HepG2 (cell line): ENCODE results near the gene ZSCAN23. TPM values are rescaled to one million over a fixed set of nuclear protein-coding genes. Genes with fewer than 3 reads are reported as not detected.

Source experiments
- FUBP1 ChIP-seq: sonication (generic); formaldehyde crosslinking; IDR thresholded peaks from 2 replicates; pipeline ENCODE4 v1.5.1; 2020; ENCODE audit warnings: missing genetic modification reagents, mild to moderate bottlenecking, borderline replicate concordance
- GMEB2 ChIP-seq: IDR thresholded peaks from 2 replicates; pipeline ENCODE4 v1.6.1; 2016; ENCODE audit warnings: missing biosample characterization, missing genetic modification reagents, low read depth
- GRHL1 ChIP-seq: sonication (generic); formaldehyde crosslinking; conservative IDR thresholded peaks from 2 replicates; pipeline ENCODE4 v1.8.0; 2022; ENCODE audit warnings: missing genetic modification reagents
- HES4 ChIP-seq: sonication (generic); formaldehyde crosslinking; IDR thresholded peaks from 2 replicates; pipeline ENCODE4 v1.9.0; 2021; ENCODE audit warnings: mild to moderate bottlenecking, missing genetic modification reagents, borderline replicate concordance
- HNRNPK ChIP-seq: fragments of 200-400 bp; formaldehyde crosslinking; IDR thresholded peaks from 2 replicates; pipeline ENCODE4 v1.6.1; 2018; ENCODE audit warnings: low read length, low read depth, moderate library complexity, mild to moderate bottlenecking; ENCODE audit not compliant: poor library complexity, severe bottlenecking
- NR3C1 ChIP-seq: sonication (generic); formaldehyde crosslinking; IDR thresholded peaks from 2 replicates; pipeline ENCODE4 v1.4.0; 2020; ENCODE audit warnings: missing genetic modification reagents
- PBX2 ChIP-seq: IDR thresholded peaks from 2 replicates; pipeline ENCODE4 v1.6.1; 2016; ENCODE audit warnings: control low read depth
- PHF21A ChIP-seq: sonication (generic); formaldehyde crosslinking; IDR thresholded peaks from 2 replicates; pipeline ENCODE4 v1.5.0; 2020; ENCODE audit warnings: mild to moderate bottlenecking, missing genetic modification reagents
- RFX1 ChIP-seq: fragments of 450-650 bp; IDR thresholded peaks from 2 replicates; pipeline ENCODE4 v1.6.1; 2017
- RNF219 ChIP-seq: sonication (generic); formaldehyde crosslinking; IDR thresholded peaks from 2 replicates; pipeline ENCODE4 v1.5.0; 2020; ENCODE audit warnings: mild to moderate bottlenecking, missing genetic modification reagents
- SMARCC2 ChIP-seq: fragments of 450-650 bp; IDR thresholded peaks from 2 replicates; pipeline ENCODE4 v1.6.1; 2017; ENCODE audit warnings: antibody characterized with exemption, mild to moderate bottlenecking
- TFDP1 ChIP-seq: IDR thresholded peaks from 2 replicates; pipeline ENCODE4 v1.6.1; 2016; ENCODE audit warnings: missing compliant biosample characterization, missing genetic modification reagents, borderline replicate concordance
- YEATS4 ChIP-seq: sonication (generic); formaldehyde crosslinking; IDR thresholded peaks from 2 replicates; pipeline ENCODE4 v1.4.0; 2020; ENCODE audit warnings: missing genetic modification reagents, borderline replicate concordance
- ZBTB2 ChIP-seq: sonication (generic); formaldehyde crosslinking; IDR thresholded peaks from 2 replicates; pipeline ENCODE4 v1.8.0; 2022; ENCODE audit warnings: low read depth, missing genetic modification reagents
- ZFP1 ChIP-seq: IDR thresholded peaks from 2 replicates; pipeline ENCODE4 v1.6.1; 2016
- ZNF253 ChIP-seq: sonication (generic); formaldehyde crosslinking; IDR thresholded peaks from 2 replicates; pipeline ENCODE4 v1.8.0; 2022; ENCODE audit warnings: mild to moderate bottlenecking, missing genetic modification reagents, borderline replicate concordance
- ZSCAN20 ChIP-seq: sonication (generic); formaldehyde crosslinking; IDR thresholded peaks from 2 replicates; pipeline ENCODE4 v1.4.0; 2020; ENCODE audit warnings: missing genetic modification reagents, mild to moderate bottlenecking, borderline replicate concordance
- polyA plus RNA-seq, 8 experiments: library from polyadenylated mRNA; depleted of rRNA in 3 of 8; stranded (reverse) in 7 of 8; unstranded in 1 of 8; fragments of >200 nt; fragmentation: Illumina TruSeq in 4 of 8; extraction: Trizol in 4 of 8; gene quantifications; 2 replicates each; pipeline versions ENCODE4 v1.2.1 to v1.2.3, GENCODE V29; 2011 to 2016; ENCODE audit warnings: low read depth in 4 of 8, missing spikeins in 1 of 8, mixed read lengths in 1 of 8; ENCODE audit not compliant: insufficient read depth in 1 of 8
- total RNA-seq, 5 experiments: library from RNA; depleted of rRNA; stranded (reverse); fragments of >200 nt; fragmentation: Illumina TruSeq; extraction: Trizol; gene quantifications; 2 replicates each; pipeline ENCODE4 v1.2.3, GENCODE V29; 2016; ENCODE audit warnings: low read depth in 1 of 5

The ZSCAN23 gene
- total and polyA plus RNA-seq, 2 of the 13 experiments (the other 11 are each of a cell fraction or from before 2014, with no cell fraction given) = 0.29 to 1.2 TPM

- TF ChIP-seq YEATS4 (CRISPR knock-in tag) (peak; percentile 98), TFDP1 (CRISPR knock-in tag) (peak; percentile 76; the same call in 1 of the 2 replicates), ZNF253 (CRISPR knock-in tag) (peak; percentile 87), PBX2 (CRISPR knock-in tag) (no peak), GRHL1 (CRISPR knock-in tag) (no peak), GMEB2 (CRISPR knock-in tag) (peak; percentile 73), PHF21A (CRISPR knock-in tag) (peak; percentile 98), NR3C1 (no peak), HES4 (peak; percentile 68), RFX1 (no peak), SMARCC2 (no peak), ZSCAN20 (CRISPR knock-in tag) (peak; percentile 94), FUBP1 (CRISPR knock-in tag) (no peak), ZFP1 (CRISPR knock-in tag) (peak; percentile 87; the same call in 1 of the 2 replicates), RNF219 (peak; percentile 84), ZBTB2 (CRISPR knock-in tag) (no peak), HNRNPK (no peak)
These were observed 43.8 kb downstream of the ZSCAN23 start, which contains the start of gene ZSCAN12 (continued) for GRCh38 chr6:28399350-28400121.
